Stimulated activated CD8-positive, alpha-beta memory T cell treated with anti-CD3 and anti-CD28 coated beads, Interleukin-7, amount 100 ng/mL, for 1 hour (primary cell): ENCODE data around the gene CD274.
"Not testable (repeated sequence)": the region's sequence is repeated elsewhere in the genome, so short reads cannot be mapped to it uniquely, and the experiment has no call there.

Source experiments
- DNase-seq, 2 donors: peaks; one replicate each; pipeline ENCODE4 v3.0.0-alpha.2; 2020; ENCODE audit warnings: low read depth in 2 of 2

CD274 gene

GRCh38 chr9:5466766-5467165 lies 16.4 kb downstream of the CD274 start:
- no peak for DNase-seq

DNA sequence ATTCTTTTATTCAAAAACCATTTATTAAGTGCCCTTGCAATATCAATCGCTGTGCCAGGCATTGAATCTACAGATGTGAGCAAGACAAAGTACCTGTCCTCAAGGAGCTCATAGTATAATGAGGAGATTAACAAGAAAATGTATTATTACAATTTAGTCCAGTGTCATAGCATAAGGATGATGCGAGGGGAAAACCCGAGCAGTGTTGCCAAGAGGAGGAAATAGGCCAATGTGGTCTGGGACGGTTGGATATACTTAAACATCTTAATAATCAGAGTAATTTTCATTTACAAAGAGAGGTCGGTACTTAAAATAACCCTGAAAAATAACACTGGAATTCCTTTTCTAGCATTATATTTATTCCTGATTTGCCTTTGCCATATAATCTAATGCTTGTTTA lies 18.5 kb downstream of the CD274 start:
- no peak for DNase-seq

- DNase-seq = no peak
These were observed 19.8 kb downstream of the CD274 start for GRCh38 chr9:5470122-5470521.

- DNase-seq = no peak
These were observed 20.5 kb downstream of the CD274 start for GRCh38 chr9:5470816-5471215.

DNA sequence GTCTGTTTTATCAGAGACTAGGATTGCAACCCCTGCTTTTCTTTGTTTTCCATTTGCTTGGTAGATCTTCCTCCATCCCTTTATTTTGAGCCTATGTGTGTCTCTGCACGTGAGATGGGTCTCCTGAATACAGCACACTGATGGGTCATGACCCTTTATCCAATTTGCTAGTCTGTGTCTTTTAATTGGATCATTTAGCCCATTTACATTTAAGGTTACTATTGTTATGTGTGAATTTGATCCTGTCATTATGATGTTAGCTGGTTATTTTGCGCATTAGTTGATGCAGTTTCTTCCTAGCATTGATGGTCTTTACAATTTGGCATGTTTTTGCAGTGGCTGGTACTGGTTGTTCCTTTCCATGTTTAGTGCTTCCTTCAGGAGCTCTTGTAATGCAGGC lies 25.3 kb downstream of the CD274 start:
- DNase-seq = not testable (repeated sequence)

GRCh38 chr9:5478206-5478605 lies 27.9 kb downstream of the CD274 start:
- no peak for DNase-seq

DNA sequence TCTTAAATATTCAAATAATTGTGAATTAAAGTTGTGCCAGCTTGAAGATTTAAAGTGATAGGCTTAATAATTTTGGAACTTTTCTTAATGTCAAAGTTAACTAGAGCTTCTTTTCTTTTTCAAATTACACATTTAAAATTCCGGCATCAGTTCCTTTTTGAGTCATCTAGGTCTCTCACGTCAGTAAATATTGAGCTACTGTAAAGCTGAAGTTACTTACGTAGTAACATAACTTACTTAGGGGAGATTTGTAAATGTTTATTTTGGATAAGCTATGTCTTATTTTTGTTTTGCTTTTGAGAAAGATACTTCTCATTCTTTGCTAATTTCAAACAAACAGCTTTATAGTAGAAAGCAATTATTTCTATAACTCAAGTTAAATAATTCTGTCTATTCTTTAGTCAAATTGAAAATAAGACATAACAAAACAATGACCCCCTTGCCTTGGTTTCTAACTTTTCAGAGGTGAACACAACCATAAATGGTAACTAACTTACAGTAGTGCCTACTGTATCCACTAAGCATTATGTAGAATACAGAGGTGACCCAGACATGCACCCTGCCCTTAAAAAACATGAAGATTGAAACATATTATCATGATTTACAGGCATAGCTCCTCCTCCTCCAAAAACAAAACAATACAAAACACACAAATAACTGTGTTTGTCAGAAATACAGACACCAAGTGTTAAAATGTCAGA lies 29.8 kb downstream of the CD274 start:
- DNase-seq = no peak

- no peak for DNase-seq
These were observed 30.6 kb downstream of the CD274 start for GRCh38 chr9:5480919-5481318.

DNA sequence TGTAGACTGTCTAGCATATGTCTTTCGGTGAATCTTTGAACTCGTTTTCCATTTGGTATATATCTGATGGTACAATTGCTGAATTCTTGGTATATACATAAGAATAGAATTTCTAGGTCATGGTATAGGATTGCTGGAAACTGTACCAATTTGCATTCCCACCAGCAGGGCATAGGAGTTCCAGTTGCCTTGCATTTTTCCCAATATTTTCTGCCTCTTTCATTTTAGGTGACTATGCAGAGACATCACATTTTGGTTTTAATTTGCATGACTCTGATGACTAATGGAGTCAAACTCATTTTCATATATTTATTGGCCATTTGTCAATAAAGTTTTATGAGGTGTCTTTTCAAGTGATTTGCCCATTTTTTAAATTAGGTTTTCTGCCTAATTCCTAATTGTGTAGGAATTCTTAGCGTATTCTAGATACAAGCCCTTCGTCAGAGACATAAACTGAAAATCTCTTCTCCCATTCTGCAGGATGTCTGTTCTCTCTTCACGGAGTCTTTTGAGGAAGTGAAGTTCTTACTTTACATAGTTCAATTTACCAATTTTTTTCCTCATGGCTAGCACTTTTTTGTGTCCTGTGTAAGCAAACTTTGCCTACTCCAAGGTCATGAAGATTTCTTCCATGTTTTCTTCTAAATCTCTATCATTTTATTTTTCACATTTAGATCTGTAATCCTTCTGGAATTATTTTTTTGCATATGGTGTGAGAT lies 31.1 kb downstream of the CD274 start:
- DNase-seq = no peak

DNA sequence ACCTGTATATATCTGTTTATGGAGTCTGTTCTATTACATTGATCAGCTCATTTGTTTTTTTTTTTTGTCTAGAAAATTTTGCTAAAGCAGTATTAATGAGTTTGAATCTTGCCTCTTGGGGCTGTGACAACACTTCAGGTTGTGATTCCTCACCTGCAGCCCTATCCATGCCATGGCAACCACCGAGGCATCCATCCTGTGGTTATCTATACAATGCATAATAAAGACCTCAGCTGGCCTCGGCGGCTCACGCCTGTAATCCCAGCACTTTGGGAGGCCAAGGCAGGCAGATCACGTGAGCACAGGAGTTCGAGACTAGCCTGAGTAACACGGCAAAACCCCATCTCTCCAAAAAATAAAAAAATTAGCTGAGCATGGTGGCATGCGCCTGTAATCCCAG lies 31.9 kb downstream of the CD274 start:
- DNase-seq = no peak

DNA sequence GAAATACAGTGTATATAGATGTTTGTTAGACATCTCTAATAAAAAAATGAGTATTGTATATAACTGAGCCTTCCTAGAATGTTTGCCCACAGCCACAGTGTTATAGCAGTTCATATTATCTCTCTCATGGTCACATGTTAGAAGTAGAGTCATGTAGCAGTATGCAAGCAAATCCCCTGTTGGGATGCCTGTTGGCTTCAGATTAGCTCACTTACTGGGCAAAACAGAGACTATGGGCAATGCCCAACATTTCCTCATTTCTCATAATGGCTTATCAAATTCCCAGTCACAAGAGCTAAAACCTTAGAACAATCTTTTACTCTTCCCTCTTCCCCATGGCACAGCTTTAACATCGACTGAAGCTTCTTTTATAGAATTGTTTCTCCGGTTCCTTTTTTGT lies 33.0 kb downstream of the CD274 start:
- DNase-seq = no peak

DNA sequence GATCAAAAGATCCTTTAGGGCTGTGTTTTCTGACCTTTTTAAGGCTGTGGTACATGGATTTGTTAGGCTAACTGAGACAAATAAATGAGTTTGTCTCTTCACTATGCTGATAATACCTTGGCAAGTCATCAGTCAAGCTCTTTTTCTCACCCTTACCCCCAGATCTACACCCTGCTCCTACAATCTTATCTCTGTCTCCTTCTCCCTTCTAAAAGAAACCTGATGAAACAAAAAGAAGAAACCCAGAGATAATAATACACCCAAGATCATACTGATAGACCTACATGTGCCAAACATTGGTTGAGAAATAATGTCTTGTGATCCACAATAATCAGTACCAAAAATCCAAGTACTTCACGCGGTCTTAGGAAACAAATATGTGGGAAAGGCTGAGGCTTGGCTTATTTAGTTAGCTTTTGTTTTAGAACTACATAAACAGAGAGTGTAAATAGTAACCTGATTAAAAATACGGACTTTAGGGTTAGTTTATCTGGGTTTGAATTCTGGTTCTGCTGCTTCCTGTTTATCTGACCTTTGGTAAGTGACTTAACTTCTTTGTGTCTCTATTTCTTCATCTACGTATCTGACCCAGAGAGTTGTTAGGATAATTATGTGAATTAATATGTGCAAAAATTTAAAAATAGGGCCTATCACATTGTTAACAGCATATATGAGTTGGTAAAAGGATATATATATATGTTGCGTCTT lies 35.2 kb downstream of the CD274 start:
- no peak for DNase-seq

- no peak for DNase-seq
These were observed 36.6 kb downstream of the CD274 start for GRCh38 chr9:5486988-5487387.

DNA sequence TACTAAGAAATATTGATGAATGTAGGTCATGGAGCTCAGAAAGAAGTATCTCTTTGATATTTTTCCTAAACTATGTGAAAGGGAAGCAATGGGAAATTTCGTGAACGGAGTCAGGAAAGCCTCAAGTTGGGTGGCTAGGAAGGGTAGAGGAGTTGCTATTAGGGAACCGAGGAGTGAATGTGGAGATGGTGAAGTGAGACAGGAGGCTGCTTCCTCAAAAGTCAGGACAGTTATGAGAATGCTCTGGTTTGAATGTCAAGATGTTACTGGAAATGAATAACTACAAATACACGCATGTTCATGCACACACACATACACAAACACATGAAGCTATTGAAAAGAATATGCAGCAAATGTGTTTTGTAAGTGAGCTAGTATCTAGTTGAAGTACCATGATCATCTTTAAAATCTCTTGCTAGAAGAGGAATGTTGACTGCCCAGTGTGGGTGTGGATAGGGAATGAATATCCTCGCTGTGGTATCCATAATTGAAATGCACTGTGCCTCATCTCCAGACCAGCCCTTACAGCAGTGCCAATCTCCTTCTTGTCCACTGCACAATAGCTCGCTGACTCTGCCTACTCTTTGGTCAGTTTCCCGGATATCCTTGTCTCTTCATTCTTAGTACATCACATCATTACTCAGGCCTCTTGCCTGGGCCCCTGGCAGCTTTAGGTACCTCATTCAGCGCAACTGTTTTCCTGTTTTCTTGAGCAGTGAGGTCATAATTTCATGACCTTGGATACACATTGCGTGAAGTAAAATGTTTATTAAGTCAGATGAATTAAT lies 38.1 kb downstream of the CD274 start:
- DNase-seq = no peak

DNA sequence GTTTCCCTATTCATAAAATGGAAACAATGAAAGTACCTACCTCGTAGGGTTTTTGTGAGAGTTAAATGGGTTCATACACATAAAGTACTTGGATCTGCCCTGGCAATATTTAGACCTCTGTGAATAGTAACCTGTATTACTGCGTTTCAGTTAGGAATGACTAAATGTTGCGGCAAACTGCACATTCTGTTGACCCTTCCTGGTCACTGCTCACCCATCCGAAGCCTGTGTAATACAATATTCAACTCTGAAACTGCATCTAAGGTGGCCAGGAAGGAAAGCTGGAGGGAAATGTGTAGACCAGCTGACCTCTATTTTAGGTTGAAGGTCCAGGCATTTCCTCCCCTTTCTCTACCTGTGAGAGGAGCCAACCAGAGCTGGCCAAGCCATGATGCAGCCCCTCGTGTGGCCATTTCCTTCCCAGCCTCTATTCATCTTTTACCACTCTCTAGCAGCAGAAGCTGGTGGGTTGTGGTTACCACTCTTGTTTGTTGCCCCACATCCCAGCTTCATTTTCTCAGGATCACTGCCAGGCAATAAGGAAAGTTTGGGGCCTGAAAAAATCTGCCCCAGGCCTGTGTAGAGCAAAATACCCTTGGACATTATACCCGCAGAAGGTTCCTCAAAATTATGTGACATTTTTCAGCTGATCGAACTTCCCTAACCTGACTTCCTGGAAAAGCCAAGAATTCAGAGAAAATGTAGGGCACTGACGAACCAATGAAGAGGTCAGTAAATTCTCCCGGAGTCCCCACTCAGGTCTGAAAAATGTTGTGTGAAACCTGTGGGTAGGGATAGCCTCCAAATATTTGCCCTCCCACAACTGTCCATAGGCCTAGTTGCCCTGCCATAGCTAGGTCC lies 39.5 kb downstream of the CD274 start:
- no peak for DNase-seq

GRCh38 chr9:5492965-5493678 lies 42.8 kb downstream of the CD274 start:
- no peak for DNase-seq

GRCh38 chr9:5493679-5494511 lies 43.6 kb downstream of the CD274 start:
- no peak for DNase-seq

- DNase-seq = not testable (repeated sequence)
These were observed 44.4 kb downstream of the CD274 start for GRCh38 chr9:5494765-5495164.

DNA sequence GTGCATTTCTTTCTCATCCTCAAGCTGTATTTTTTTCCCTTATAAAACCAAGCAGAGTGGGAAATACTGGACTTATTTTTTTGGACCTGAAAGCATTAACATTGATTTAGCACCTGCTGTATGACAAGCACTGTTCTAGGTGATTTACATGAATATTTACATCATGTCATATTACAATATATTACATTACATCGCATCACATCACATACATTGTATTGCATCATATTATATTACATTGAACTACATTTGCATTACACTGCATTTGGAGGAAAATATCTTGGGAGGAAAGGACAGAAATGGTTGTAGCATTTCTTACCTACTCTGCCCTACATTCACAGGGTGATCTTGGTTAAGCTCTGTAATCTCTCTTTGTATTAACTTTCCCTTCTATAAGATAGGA lies 48.8 kb downstream of the CD274 start:
- DNase-seq = no peak
